Spleen (tissue), 7 donors: ENCODE measurements around the gene LRP1-AS.

Source experiments
- POLR2AphosphoS5 ChIP-seq, 3 donors: sonication (generic); formaldehyde crosslinking; IDR thresholded peaks; one replicate each; pipeline ENCODE4 v1.5.1; 2017; ENCODE audit warnings: antibody characterized with exemption in 3 of 3
- TF ChIP-seq, protein P1 (sequence below), 11 experiments: fragments of 200-600 bp in 7 of 11; fragments of 450-650 bp in 4 of 11; sonication (generic) in 4 of 11; IDR thresholded peaks in 8 of 11; conservative IDR thresholded peaks in 3 of 11; 1 replicate in 7 of 11; 2 replicates in 4 of 11; pipeline versions ENCODE4 v1.4.0 to v1.8.0; 2016 to 2021; ENCODE audit warnings: antibody characterized with exemption in 11 of 11, inconsistent platforms in 4 of 11, mild to moderate bottlenecking in 1 of 11
- donor health status: DM: no; HTN: no; CAD: no; lungs with moderate emphysema.
- donor health status: DM: no; HTN: no; CAD: no.
- donor health status: DM: no; HTN: no; CAD: no.

- TF ChIP-seq, protein P1, sequence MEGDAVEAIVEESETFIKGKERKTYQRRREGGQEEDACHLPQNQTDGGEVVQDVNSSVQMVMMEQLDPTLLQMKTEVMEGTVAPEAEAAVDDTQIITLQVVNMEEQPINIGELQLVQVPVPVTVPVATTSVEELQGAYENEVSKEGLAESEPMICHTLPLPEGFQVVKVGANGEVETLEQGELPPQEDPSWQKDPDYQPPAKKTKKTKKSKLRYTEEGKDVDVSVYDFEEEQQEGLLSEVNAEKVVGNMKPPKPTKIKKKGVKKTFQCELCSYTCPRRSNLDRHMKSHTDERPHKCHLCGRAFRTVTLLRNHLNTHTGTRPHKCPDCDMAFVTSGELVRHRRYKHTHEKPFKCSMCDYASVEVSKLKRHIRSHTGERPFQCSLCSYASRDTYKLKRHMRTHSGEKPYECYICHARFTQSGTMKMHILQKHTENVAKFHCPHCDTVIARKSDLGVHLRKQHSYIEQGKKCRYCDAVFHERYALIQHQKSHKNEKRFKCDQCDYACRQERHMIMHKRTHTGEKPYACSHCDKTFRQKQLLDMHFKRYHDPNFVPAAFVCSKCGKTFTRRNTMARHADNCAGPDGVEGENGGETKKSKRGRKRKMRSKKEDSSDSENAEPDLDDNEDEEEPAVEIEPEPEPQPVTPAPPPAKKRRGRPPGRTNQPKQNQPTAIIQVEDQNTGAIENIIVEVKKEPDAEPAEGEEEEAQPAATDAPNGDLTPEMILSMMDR (IDR thresholded peaks at IDR 0.05 in 8 of 11, conservative IDR thresholded peaks at IDR 0.05 in 3 of 11) = no peak
- peak in 1 of 3 donors; percentile 27 for TF ChIP-seq POLR2AphosphoS5 (IDR thresholded peaks at IDR 0.05)
Measured at GRCh38 chr12:57138526-57139272, 8.7 kb downstream of the LRP1-AS start.
